D721Med (cell line): Measurements from ENCODE around the gene DLGAP4.
A peak's percentile ranks its signal among the peaks of the same experiment; 100 is the strongest.

Experiments
- DNase-seq: peaks from one replicate; pipeline ENCODE4 v3.0.0; 2011; ENCODE audit warnings: low spot score; ENCODE audit not compliant: insufficient read length
- FAIRE-seq: peaks from 2 replicates; lab custom pipeline; 2011; peaks lifted over from hg19 to GRCh38; lab: Jason Lieb, UNC
- CTCF ChIP-seq: IDR thresholded peaks from 2 replicates; pipeline ENCODE4 v1.5.1; 2012; ENCODE audit warnings: mild to moderate bottlenecking, control low read depth; ENCODE audit not compliant: insufficient read depth; ENCODE audit errors: missing control alignments

The DLGAP4 gene

GRCh38 chr20:36435592-36436541, 129.7 kb downstream of the DLGAP4 start:
- no peak for TF ChIP-seq CTCF
- FAIRE-seq (no peak), DNase-seq (no peak)

- DNase-seq = peak; percentile 79
- FAIRE-seq = no peak
- TF ChIP-seq CTCF = peak; percentile 85
These were observed 133.0 kb downstream of the DLGAP4 start for GRCh38 chr20:36439040-36439730.

GRCh38 chr20:36439731-36440072, 133.6 kb downstream of the DLGAP4 start:
- no peak for FAIRE-seq

GRCh38 chr20:36440370-36441026, 134.4 kb downstream of the DLGAP4 start:
- no peak for DNase-seq
- no peak for TF ChIP-seq CTCF
- FAIRE-seq = no peak

More at GRCh38 chr20:36439731-36440072, 133.6 kb downstream of the DLGAP4 start:
- TF ChIP-seq CTCF = no peak
- no peak for DNase-seq

- TF ChIP-seq CTCF = no peak
- no peak for DNase-seq
- FAIRE-seq = no peak
These were observed 134.9 kb downstream of the DLGAP4 start for GRCh38 chr20:36441027-36441414.

GRCh38 chr20:36441416-36441815, 135.3 kb downstream of the DLGAP4 start:
- TF ChIP-seq CTCF = no peak
- DNase-seq (no peak), FAIRE-seq (no peak)

- FAIRE-seq = no peak
- DNase-seq = no peak
- TF ChIP-seq CTCF = no peak
These were observed 139.7 kb downstream of the DLGAP4 start for GRCh38 chr20:36445847-36446246.
